ENCODE measurements around the gene TMPRSS13.
"Not testable (repeated sequence)": the region's sequence is repeated elsewhere in the genome, so short reads cannot be mapped to it uniquely, and the experiment has no call there.

Gene TMPRSS13

DNA sequence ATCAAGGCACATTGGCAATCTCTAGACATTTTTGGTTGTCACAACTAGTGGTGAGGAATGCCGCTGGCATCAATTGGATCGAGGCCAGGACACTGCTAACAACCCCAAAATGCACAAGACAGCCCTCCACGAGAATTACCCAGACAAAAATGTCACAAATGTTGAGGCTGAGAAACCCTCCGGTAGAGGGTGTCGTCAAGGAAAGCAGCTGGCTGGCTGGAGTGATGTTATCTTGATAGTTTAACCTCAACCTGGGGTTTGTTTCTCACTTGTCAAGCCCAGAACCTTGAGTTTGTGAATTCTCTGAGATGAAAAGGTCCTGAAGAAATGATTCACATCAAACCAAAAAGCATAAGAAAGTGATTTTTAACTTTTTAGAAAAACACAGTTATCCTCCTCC, 21.1 kb upstream of the TMPRSS13 start:
- DNase-seq = no peak

- no peak for DNase-seq
Observed at GRCh38 chr11:117949062-117949461, 19.9 kb upstream of the TMPRSS13 start.

- DNase-seq = not testable (repeated sequence)
Observed at GRCh38 chr11:117948466-117948865, 19.3 kb upstream of the TMPRSS13 start.

DNA sequence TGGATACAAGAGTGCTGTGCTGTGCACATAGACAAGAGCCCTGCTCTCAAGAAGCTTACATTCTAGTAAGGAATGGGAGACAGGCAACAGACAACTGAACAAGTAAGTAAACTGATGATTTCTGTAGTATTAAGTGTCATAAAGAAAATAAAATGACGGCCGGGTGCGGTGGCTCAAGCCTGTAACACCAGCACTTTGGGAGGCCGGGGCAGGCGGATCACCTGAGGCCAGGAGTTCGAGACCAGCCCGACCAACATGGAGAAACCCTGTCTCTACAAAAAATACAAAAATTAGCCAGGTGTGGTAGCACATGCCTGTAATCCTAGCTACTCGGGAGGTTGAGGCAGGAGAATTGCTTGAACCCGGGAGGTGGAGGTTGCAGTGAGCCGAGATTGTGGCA, 18.5 kb upstream of the TMPRSS13 start:
- not testable (repeated sequence) for DNase-seq

DNA sequence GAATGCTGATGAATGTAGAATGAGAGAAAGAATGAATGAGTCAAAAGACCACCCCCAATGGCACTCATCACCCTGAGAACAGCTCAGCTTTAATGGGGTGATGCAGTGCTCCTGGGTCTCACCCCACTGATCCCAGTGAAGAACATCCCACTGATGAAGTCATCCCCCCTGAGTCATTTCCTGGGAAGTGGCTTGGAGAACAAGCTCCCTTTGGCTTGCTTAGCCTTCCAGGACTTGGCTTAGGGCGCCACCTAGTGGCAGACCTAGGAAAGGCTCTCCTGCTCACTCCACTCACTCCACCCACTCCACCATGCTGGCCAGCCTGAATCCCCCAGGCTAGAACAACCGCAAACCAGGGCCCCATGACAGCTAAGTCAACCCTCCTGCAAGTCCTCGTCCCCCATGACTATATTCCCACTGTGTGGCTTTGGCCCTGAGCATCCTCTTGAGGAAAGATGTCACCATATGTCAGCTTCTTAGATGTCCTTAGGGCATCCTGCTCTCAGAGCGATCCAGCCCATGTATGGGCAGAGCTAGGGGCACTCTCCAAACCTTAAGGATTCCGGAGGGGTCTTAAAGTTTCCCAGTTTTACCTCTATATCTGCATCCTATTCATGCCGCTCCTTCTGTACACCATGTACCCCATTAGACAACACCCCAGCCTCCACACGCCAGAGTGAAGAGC, 17.8 kb upstream of the TMPRSS13 start:
- peak; percentile 57 to 70 for DNase-seq

DNA sequence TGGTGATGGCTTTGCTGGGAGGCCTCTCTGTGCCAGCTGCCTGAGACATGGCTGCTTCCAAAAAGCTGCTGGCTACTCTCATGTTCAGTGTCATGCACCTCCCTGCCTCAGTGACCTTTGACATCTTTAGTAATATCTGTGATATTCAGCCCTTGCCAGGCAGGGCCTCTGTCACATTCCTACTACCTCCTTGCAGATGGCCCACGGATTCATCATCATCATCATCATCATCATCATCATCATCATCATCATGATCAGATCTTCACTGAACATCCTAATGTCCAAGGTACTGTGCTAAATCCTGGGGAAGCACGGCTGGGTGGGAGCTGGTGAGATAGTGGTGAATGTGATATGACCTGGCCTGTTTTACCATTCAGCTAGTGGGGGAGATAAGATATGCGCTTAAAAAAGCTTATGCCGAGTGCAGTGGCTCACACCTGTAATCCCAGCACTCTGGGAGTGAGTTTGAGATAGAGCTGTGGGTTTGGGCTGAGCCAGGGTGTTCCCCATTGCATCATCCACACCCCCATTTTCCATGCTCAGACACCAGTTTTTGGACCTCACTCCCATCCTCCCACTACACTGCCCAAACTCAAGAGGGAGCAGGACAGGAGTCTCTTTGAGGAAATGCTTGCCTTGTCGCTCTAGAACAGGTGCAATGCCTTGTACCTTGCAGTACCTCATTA, 17.1 kb upstream of the TMPRSS13 start:
- DNase-seq = no peak

DNA sequence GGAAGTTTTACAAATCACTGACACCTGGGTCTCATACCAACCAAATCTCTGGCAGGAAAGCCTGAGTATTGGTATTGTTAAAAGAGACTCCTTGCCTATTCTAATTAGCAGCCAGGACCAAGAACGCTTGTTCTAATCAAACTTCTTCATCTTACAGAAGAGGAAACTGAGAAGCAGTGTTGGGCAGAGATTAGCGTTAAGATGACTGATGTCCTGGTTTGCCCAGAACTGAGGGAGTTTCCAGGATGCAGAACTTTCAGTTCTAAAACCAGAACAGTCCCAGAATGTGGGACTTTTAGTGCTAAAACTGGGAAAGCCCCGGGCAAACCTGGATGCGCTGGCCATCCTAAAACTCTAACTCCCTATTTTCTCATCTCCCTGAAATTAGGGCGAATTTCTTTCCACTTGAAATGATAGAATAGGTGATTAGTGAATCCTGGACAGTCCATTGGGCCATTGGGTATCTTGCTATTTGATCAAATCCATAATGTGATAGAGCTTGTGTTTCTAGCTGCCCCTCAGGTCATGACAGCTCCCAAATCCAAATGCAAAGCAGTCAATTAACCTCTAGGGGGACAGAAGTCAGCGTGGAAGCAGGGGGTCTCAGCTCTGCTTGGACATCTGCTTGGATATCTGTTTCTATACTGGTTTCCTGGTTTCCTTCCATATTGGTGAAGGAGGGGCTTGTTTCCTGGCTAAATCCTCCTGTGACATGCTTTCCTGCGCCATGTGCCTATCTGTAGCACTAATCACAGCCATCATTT, 16.0 kb upstream of the TMPRSS13 start:
- no peak for DNase-seq

DNA sequence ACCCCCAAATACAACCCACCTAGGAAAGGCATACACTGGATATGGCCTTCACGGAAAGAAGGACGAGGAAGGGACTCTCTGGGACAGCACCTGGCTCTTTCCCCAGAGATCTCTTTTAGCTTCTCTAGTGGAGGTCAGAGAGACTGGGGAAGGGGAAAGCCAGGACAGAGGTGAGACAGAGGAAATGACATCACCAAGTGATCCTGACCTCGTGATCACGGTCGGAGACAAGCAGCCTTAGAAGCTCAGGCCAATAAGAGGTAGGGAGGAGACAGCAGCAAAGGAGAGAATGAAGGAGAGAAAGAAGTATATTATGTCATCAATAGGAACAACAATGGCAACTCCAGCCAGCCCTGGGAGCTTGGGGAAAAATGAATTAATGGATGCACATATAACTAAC, 15.4 kb upstream of the TMPRSS13 start:
- DNase-seq = no peak

GRCh38 chr11:117941976-117942654, 12.9 kb upstream of the TMPRSS13 start:
- DNase-seq = no peak

- DNase-seq = no peak
Observed at GRCh38 chr11:117941163-117941707, 12.0 kb upstream of the TMPRSS13 start.

GRCh38 chr11:117940736-117941135, 11.5 kb upstream of the TMPRSS13 start:
- no peak for DNase-seq

DNA sequence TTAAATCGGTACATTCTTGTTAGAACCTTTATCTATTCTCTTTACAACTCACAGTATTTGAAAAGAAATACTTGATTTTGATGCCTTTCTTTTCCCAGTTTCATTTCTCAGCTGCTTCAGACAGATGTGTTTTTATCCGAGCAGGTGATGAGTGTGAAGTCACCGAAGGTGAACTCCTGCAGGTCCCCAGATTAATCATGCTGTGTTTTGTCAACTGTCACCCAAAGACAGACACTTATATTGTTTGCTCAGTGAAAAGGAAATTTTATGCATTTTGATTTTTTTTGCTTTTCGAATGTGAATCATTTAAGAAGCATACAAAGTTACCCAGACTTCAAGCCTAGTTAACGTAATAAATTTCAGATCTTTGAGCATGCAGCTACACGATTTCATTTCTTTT, 7.8 kb upstream of the TMPRSS13 start:
- no peak for DNase-seq

- no peak for DNase-seq
Observed at GRCh38 chr11:117934526-117935307, 5.5 kb upstream of the TMPRSS13 start.

DNA sequence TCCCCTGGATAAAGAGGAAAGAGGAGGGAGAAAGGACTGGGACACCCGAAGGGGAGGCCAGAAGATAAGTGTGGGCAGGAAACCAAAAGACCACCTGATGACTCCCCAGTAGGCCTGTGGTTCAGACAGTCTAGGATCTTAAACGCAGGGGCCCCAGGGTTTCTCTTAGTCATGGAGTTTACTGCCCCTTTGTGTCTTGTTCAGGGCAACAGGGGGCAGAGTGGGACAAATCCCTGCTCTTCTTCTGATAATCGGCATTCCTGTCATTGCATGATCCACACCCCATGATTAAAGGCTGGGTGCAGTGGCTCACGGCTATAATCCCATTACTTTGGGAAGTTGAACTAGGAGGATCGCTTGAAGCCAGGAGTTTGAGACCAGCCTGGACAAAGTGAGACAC, 4.7 kb upstream of the TMPRSS13 start:
- no peak for DNase-seq

DNA sequence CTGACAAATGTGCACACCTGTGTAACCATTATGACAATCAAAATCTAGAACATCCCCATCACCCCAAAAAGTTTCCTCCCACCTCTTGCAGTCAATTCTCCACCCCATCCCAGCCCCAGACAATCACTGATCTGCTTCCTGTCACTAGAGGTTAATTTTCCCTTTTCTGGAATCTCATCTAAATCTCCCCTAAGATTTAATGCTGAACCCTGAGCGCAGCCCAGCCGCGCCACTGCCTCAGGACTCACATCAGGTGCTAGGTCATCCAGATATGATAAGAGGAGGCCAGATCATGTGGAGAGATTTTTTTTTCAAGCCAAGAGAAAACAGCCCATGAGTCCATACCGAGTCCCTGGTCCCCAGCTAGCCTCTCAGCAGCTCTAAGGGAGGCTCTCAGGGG, 4.3 kb upstream of the TMPRSS13 start:
- no peak for DNase-seq

DNA sequence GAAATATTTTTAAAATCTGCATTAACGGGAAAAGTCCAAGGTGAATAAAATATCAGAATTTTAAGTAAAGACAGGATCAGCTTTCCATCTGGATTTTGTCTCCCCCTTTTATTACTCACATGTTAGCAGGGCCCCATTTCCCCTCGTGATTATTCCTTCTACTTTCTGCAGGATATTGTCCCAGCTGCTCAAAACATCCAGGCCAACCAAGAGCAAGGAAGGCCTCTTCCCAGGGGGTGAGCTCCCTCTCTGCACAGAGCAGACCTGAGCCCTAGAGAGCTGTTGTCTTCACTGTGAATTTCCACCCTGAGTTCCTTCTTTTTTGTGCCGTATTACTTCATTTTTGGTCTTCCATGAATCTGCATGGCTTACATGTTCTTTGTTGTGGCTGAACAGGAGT, 3.7 kb upstream of the TMPRSS13 start:
- DNase-seq = no peak

- DNase-seq = no peak
Observed at GRCh38 chr11:117932426-117932825, 3.2 kb upstream of the TMPRSS13 start.

- DNase-seq = no peak
Observed at GRCh38 chr11:117931971-117932370, 2.8 kb upstream of the TMPRSS13 start.

DNA sequence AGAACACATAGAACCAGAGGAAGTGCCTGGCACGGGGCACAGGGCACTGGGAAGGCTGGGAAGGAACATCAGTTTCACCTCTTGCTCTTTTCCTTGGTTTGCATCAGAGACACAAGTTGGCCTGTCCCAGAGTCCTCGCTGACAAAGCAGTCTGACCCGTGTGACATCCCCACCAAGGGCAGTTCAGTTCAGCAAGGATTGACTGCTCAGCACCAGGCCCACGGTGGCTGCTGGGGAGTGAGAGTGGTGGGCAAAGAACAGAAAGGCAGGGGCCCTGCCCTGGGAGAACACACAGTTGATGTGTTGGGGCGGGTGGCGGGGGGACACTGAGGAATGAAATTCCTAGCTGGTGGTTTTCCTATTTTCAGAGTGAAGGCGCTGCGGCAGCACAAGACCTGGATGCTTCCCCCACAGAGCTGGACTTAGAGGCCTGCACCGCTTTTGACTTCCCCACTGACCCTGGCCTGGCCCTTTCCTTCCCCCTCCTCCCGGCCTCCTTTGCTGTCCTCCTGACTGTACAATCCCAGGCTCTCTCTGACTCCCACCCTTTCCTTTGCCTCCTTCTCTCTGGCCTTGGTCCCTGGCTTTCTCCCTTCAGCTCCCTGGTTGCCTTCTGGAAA, 2.2 kb upstream of the TMPRSS13 start:
- DNase-seq = no peak

GRCh38 chr11:117930668-117931330, 1.6 kb upstream of the TMPRSS13 start:
- no peak for DNase-seq

GRCh38 chr11:117929916-117930570, 841 bp upstream of the TMPRSS13 start:
- DNase-seq = no peak
